H1 (cell line): ENCODE results near the gene EXD3. TPM values are rescaled to one million over a fixed set of nuclear protein-coding genes. Genes with fewer than 3 reads are reported as not detected.

Source experiments
- CTCF ChIA-PET: fragments of 300-600 bp; sonication (Branson Sonifier 250); formaldehyde crosslinking; loops from one replicate; lab custom pipeline; 2021; ENCODE audit not compliant: partially characterized antibody; lab: Charles Lee
- POLR2A ChIA-PET: fragments of 300-600 bp; sonication (Branson Sonifier 250); formaldehyde crosslinking; loops from one replicate; lab custom pipeline; 2021; ENCODE audit warnings: inconsistent platforms; ENCODE audit not compliant: partially characterized antibody; lab: Charles Lee
- DNase-seq, 2 experiments: peaks; one replicate each; pipeline versions ENCODE4 v3.0.0 to v3.0.0-alpha.2; 2010 to 2022; ENCODE audit warnings: low spot score in 2 of 2, low read depth in 1 of 2, mixed read lengths in 1 of 2
- FAIRE-seq: peaks from 2 replicates; lab custom pipeline; 2011; peaks lifted over from hg19 to GRCh38; lab: Jason Lieb, UNC
- H2AFZ ChIP-seq: 2 replicates; pipeline ENCODE4 v1.8.1; 2012; ENCODE audit warnings: low read length, inconsistent platforms
- H2AK5ac ChIP-seq: 2 replicates; pipeline ENCODE4 v1.6.1; 2013; ENCODE audit warnings: low read depth, low read length
- H2BK120ac ChIP-seq: replicated peaks from 2 replicates; pipeline ENCODE3; 2013; ENCODE audit warnings: low read depth, low read length, inconsistent platforms
- H2BK12ac ChIP-seq: 2 replicates; pipeline ENCODE4 v1.6.1; 2013; ENCODE audit warnings: low read depth, low read length
- H2BK15ac ChIP-seq: 2 replicates; pipeline ENCODE4 v1.6.1; 2013; ENCODE audit warnings: low read length
- H2BK20ac ChIP-seq: 2 replicates; pipeline ENCODE4 v1.6.1; 2013; ENCODE audit warnings: low read length
- H2BK5ac ChIP-seq: 2 replicates; pipeline ENCODE4 v1.6.1; 2013; ENCODE audit warnings: low read depth, low read length
- H3K14ac ChIP-seq: 2 replicates; pipeline ENCODE4 v1.6.1; 2013; ENCODE audit warnings: inconsistent platforms; ENCODE audit not compliant: insufficient read length
- H3K18ac ChIP-seq: 2 replicates; pipeline ENCODE4 v1.6.1; 2013; ENCODE audit warnings: low read length; ENCODE audit errors: extremely low read depth
- H3K23ac ChIP-seq: 2 replicates; pipeline ENCODE4 v1.6.1; 2013; ENCODE audit warnings: inconsistent platforms; ENCODE audit not compliant: insufficient read length
- H3K23me2 ChIP-seq: 2 replicates; pipeline ENCODE4 v1.6.1; 2013; ENCODE audit warnings: low read depth, low read length
- H3K27ac ChIP-seq: 2 replicates; pipeline ENCODE4 v1.6.1; 2011; ENCODE audit warnings: low read depth, low read length, inconsistent platforms
- H3K27me3 ChIP-seq, 4 experiments: replicated peaks in 1 of 4; 1 replicate in 1 of 4; 2 replicates in 3 of 4; pipeline versions ENCODE4 v1.6.1 to v1.8.1; 2011 to 2013; ENCODE audit warnings: low read length in 3 of 4, mild to moderate bottlenecking in 3 of 4, inconsistent platforms in 2 of 4, mixed read lengths in 2 of 4, moderate library complexity in 1 of 4; ENCODE audit not compliant: control insufficient read depth in 3 of 4, insufficient read depth in 3 of 4; ENCODE audit errors: extremely low read depth in 1 of 4
- H3K36me3 ChIP-seq, 4 experiments: 2 replicates each; pipeline versions ENCODE4 v1.6.1 to v1.8.1; 2011 to 2013; ENCODE audit warnings: mild to moderate bottlenecking in 4 of 4, low read length in 3 of 4, moderate library complexity in 2 of 4, control low read depth in 1 of 4, inconsistent platforms in 1 of 4; ENCODE audit not compliant: insufficient read depth in 4 of 4, control insufficient read depth in 2 of 4
- H3K4ac ChIP-seq: replicated peaks from 2 replicates; pipeline ENCODE3; 2013; ENCODE audit warnings: low read length, low read depth, mixed read lengths, inconsistent platforms; ENCODE audit not compliant: insufficient read length
- H3K4me1 ChIP-seq, 4 experiments: replicated peaks in 1 of 4; 1 replicate in 1 of 4; 2 replicates in 3 of 4; pipeline versions ENCODE4 v1.6.1 to v1.8.1; 2011 to 2013; ENCODE audit warnings: low read length in 3 of 4, inconsistent platforms in 2 of 4, mixed read lengths in 1 of 4; ENCODE audit not compliant: insufficient read depth in 4 of 4, control insufficient read depth in 3 of 4
- H3K4me2 ChIP-seq, 2 experiments: 2 replicates each; pipeline versions ENCODE4 v1.6.1 to v1.8.1; 2011 to 2013; ENCODE audit warnings: low read depth in 2 of 2, low read length in 2 of 2, control low read depth in 1 of 2, inconsistent platforms in 1 of 2, mild to moderate bottlenecking in 1 of 2; ENCODE audit not compliant: insufficient read depth in 1 of 2
- H3K4me3 ChIP-seq, 4 experiments: fragments of 200-600, 300-600 bp in 1 of 4; sonication (generic), shearing (Covaris generic), sonication (Bioruptor Twin) in 1 of 4; 2 replicates each; pipeline versions ENCODE4 v1.5.1 to v1.8.1; 2011 to 2016; ENCODE audit warnings: low read length in 4 of 4, low read depth in 3 of 4, control low read depth in 2 of 4, inconsistent platforms in 2 of 4, mild to moderate bottlenecking in 2 of 4, mixed read lengths in 1 of 4, moderate library complexity in 1 of 4; ENCODE audit not compliant: insufficient read depth in 2 of 4; ENCODE audit errors: extremely low read depth in 1 of 4
- H3K56ac ChIP-seq: replicated peaks from 2 replicates; pipeline ENCODE3; 2013; ENCODE audit warnings: low read depth, mild to moderate bottlenecking, mixed read lengths, low read length, inconsistent platforms; ENCODE audit not compliant: insufficient read length
- H3K79me1 ChIP-seq: 2 replicates; pipeline ENCODE4 v1.6.1; 2013; ENCODE audit warnings: low read depth, low read length, control low read depth
- H3K79me2 ChIP-seq, 2 experiments: 2 replicates each; pipeline versions ENCODE4 v1.6.1 to v1.8.1; 2012 to 2013; ENCODE audit warnings: low read length in 2 of 2, mild to moderate bottlenecking in 2 of 2, inconsistent platforms in 1 of 2; ENCODE audit not compliant: insufficient read depth in 2 of 2, control insufficient read depth in 1 of 2
- H3K9ac ChIP-seq, 4 experiments: replicated peaks in 1 of 4; 1 replicate in 1 of 4; 2 replicates in 3 of 4; pipeline versions ENCODE4 v1.6.1 to v1.8.1; 2011 to 2013; ENCODE audit warnings: low read depth in 3 of 4, low read length in 3 of 4, control low read depth in 2 of 4, mild to moderate bottlenecking in 2 of 4, moderate library complexity in 2 of 4, inconsistent platforms in 1 of 4; ENCODE audit errors: extremely low read depth in 1 of 4
- H3K9me3 ChIP-seq, 2 experiments: 2 replicates each; pipeline versions ENCODE4 v1.6.1 to v1.8.1; 2012 to 2013; ENCODE audit warnings: mild to moderate bottlenecking in 2 of 2, moderate library complexity in 2 of 2, control low read depth in 1 of 2, inconsistent platforms in 1 of 2, low read depth in 1 of 2, low read length in 1 of 2, mixed read lengths in 1 of 2; ENCODE audit not compliant: insufficient read depth in 2 of 2
- H4K20me1 ChIP-seq, 2 experiments: replicated peaks in 1 of 2; 2 replicates each; pipeline versions ENCODE3 to v1.8.1; 2011 to 2013; ENCODE audit warnings: inconsistent platforms in 2 of 2, low read length in 2 of 2, mild to moderate bottlenecking in 1 of 2; ENCODE audit not compliant: insufficient read depth in 2 of 2, control insufficient read depth in 1 of 2
- H4K5ac ChIP-seq: 2 replicates; pipeline ENCODE4 v1.6.1; 2013; ENCODE audit warnings: low read length, low read depth, mixed read lengths, inconsistent platforms; ENCODE audit not compliant: insufficient read length
- H4K8ac ChIP-seq: 2 replicates; pipeline ENCODE4 v1.8.0; 2013; ENCODE audit warnings: mild to moderate bottlenecking, moderate library complexity, low read length, inconsistent platforms; ENCODE audit not compliant: insufficient read depth; ENCODE audit errors: extremely low read depth
- H4K91ac ChIP-seq: replicated peaks from 2 replicates; pipeline ENCODE3; 2013; ENCODE audit warnings: low read length, mixed read lengths, inconsistent platforms; ENCODE audit not compliant: insufficient read length
- BRCA1 ChIP-seq: IDR thresholded peaks from 2 replicates; pipeline ENCODE4 v1.6.1; 2012; ENCODE audit warnings: low read depth, low read length, improper control_type of control experiment
- CBX5 ChIP-seq: fragments of 300-800, 300-1000 bp; sonication (generic); IDR thresholded peaks from 2 replicates; pipeline ENCODE4 v1.7.1; 2016; ENCODE audit warnings: antibody characterized with exemption, low read length, low read depth
- CEBPB ChIP-seq: IDR thresholded peaks from 2 replicates; pipeline ENCODE4 v1.6.1; 2012; ENCODE audit warnings: low read depth, low read length
- JUN ChIP-seq: IDR thresholded peaks from 2 replicates; pipeline ENCODE4 v1.6.1; 2011; ENCODE audit warnings: low read depth, mild to moderate bottlenecking, improper control_type of control experiment, low read length
- KDM4A ChIP-seq: IDR thresholded peaks from one replicate; pipeline ENCODE4 v1.7.1; 2012; ENCODE audit warnings: low read depth, mild to moderate bottlenecking, moderate library complexity, low read length, inconsistent platforms; ENCODE audit not compliant: severe bottlenecking
- KDM5A ChIP-seq: fragments of 200-600 bp; IDR thresholded peaks from 2 replicates; pipeline ENCODE4 v1.7.1; 2012; ENCODE audit warnings: mild to moderate bottlenecking, low read length, inconsistent platforms, mixed read lengths
- NANOG ChIP-seq: IDR thresholded peaks from 2 replicates; pipeline ENCODE4 v1.6.1; 2011; ENCODE audit warnings: low read length, low read depth, mild to moderate bottlenecking, inconsistent platforms; ENCODE audit not compliant: insufficient read depth, poor library complexity, severe bottlenecking
- PHF8 ChIP-seq: fragments of 200-600 bp; sonication (generic); conservative IDR thresholded peaks from 2 replicates; pipeline ENCODE4 v1.7.1; 2012; ENCODE audit warnings: low read depth, mild to moderate bottlenecking, inconsistent platforms, low read length, moderate library complexity
- SIX5 ChIP-seq: IDR thresholded peaks from 2 replicates; pipeline ENCODE4 v1.6.1; 2011; ENCODE audit warnings: mild to moderate bottlenecking, low read depth, low read length
- SP1 ChIP-seq: IDR thresholded peaks from 2 replicates; pipeline ENCODE4 v1.6.1; 2011; ENCODE audit warnings: low read depth, low read length
- TAF1 ChIP-seq: IDR thresholded peaks from 2 replicates; pipeline ENCODE4 v1.6.1; 2011; ENCODE audit warnings: mild to moderate bottlenecking, low read depth, low read length
- WGBS, 2 experiments: shearing (Covaris generic) in 1 of 2; methylation state at CpG; one replicate each; pipeline versions ENCODE4 v1.1.6 to v1.1.7; 2013 to 2015; ENCODE audit warnings: low lambda C conversion rate in 2 of 2, mixed read lengths in 2 of 2, inconsistent platforms in 1 of 2, low coverage in 1 of 2, missing lambda C conversion rate in 1 of 2; ENCODE audit not compliant: insufficient replicate concordance in 2 of 2, insufficient coverage in 1 of 2, insufficient read length in 1 of 2; ENCODE audit errors: extremely low coverage in 1 of 2, missing lambda C conversion rate in 1 of 2; 5-methylcytosine and 5-hydroxymethylcytosine counted together
- polyA plus RNA-seq, 7 experiments: library from polyadenylated mRNA; depleted of rRNA in 3 of 7; stranded (reverse) in 5 of 7; unstranded in 2 of 7; fragments of >200 nt in 5 of 7; fragments of 200-250 nt in 2 of 7; gene quantifications; 1 replicate in 5 of 7; 2 replicates in 1 of 7; 4 replicates in 1 of 7; pipeline versions ENCODE4 v1.2.1 to v1.2.3, GENCODE V29; 2011 to 2013; ENCODE audit warnings: missing spikeins in 2 of 7, mixed read lengths in 2 of 7
- total RNA-seq: library from RNA; stranded (reverse); fragmentation: NEBNext Ultra II Directional; extraction: Animal tissue kit (Norgen Biotek cat#: 25700); gene quantifications from 2 replicates; pipeline ENCODE4 v1.2.1, GENCODE V29; 2021
- TF ChIP-seq, protein P1 (sequence below): IDR thresholded peaks from 2 replicates; pipeline ENCODE4 v1.6.1; 2011; ENCODE audit warnings: low read length, improper control_type of control experiment

Gene EXD3
- total and polyA plus RNA-seq, 2 of the 8 experiments (the other 6 are each of a cell fraction or from before 2014, with no cell fraction given), result 7.2 to 9.4 TPM

GRCh38 chr9:137428841-137429545 is 6.0 kb upstream of the EXD3 start:
- no peak overlapping the region for H2AFZ ChIP-seq
- H3K27me3 ChIP-seq, result peaks cover 0 to 6% (median 1%) of the 10 kb centered on the region in 4 experiments; a peak in 4 of 7 replicates
- no peak overlapping the region for H2BK20ac ChIP-seq
- peak overlapping the region; percentile 92 for H4K8ac ChIP-seq
- H3K4ac ChIP-seq, result no peak overlapping the region
- ChIA-PET POLR2A (interaction anchor here (2.5 kb wide), 1 partner anchor 188 kb away, joined by 6 read pairs; the partner anchor contains the start of gene TUBB4B), CTCF (interaction anchor here (0.6 kb wide), 1 partner anchor 136 kb away, joined by 3 read pairs; no protein-coding TSS in a partner anchor)
- no peak overlapping the region for H3K4me2 ChIP-seq
- no peaks in the 10 kb centered on the region for H3K36me3 ChIP-seq
- H3K23me2 ChIP-seq, result peaks cover under 1% of the 10 kb centered on the region; the same call in 1 of the 2 replicates
- H3K18ac ChIP-seq, result no peak overlapping the region
- DNase-seq, result no peak
- 93% methylated on average over 24 of the region's 27 CpGs; no CpG with 5 or more reads in 1 of the 2 experiments for WGBS, 2 experiments
- no peak for FAIRE-seq
- H2BK12ac ChIP-seq, result no peak overlapping the region
- no peak overlapping the region for H4K5ac ChIP-seq
- no peaks in the 10 kb centered on the region for H3K9me3 ChIP-seq
- H3K23ac ChIP-seq, result no peak overlapping the region
- H4K91ac ChIP-seq, result no peak overlapping the region
- H2BK120ac ChIP-seq, result no peak overlapping the region
- H2BK15ac ChIP-seq, result no peak overlapping the region
- H3K56ac ChIP-seq, result no peak overlapping the region
- no peaks in the 10 kb centered on the region for H3K79me1 ChIP-seq
- H3K79me2 ChIP-seq, result no peaks in the 10 kb centered on the region
- no peak overlapping the region for H3K14ac ChIP-seq
- peaks cover 0 to 3% (median under 1%) of the 10 kb centered on the region in 4 experiments; a peak in 2 of 7 replicates for H3K4me1 ChIP-seq
- no peak overlapping the region for H3K4me3 ChIP-seq
- no peak overlapping the region for H2AK5ac ChIP-seq
- no peak overlapping the region for H3K9ac ChIP-seq
- H3K27ac ChIP-seq, result no peak overlapping the region
- no peak overlapping the region for H2BK5ac ChIP-seq
- H4K20me1 ChIP-seq, result peaks cover 0 to 1% of the 10 kb centered on the region in 2 experiments
- TF ChIP-seq SIX5 (no peak), KDM4A (no peak), BRCA1 (no peak), NANOG (no peak), SP1 (no peak), PHF8 (no peak), CEBPB (no peak), JUN (no peak), TAF1 (no peak), KDM5A (no peak), CBX5 (no peak)
- TF ChIP-seq, protein P1, sequence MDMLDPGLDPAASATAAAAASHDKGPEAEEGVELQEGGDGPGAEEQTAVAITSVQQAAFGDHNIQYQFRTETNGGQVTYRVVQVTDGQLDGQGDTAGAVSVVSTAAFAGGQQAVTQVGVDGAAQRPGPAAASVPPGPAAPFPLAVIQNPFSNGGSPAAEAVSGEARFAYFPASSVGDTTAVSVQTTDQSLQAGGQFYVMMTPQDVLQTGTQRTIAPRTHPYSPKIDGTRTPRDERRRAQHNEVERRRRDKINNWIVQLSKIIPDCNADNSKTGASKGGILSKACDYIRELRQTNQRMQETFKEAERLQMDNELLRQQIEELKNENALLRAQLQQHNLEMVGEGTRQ, result no peak
